GM18508 (cell line): ENCODE data around the gene OR4F17.
"Not testable (repeated sequence)": the region's sequence is repeated elsewhere in the genome, so short reads cannot be mapped to it uniquely, and the experiment has no call there.

Source experiments
- ATAC-seq: cut with Tn5 transposase; IDR thresholded peaks from one replicate; pipeline ENCODE4 v1.9.1; 2021; ENCODE audit warnings: moderate number of reproducible peaks; ENCODE audit not compliant: insufficient read depth, unreplicated experiment

OR4F17 gene

GRCh38 chr19:106804-107203 lies at the start of gene OR4F17:
OR4F17 (plus strand) TSS chr19:107104; CDS start chr19:110679, 3,575 bp downstream.
- ATAC-seq: not testable (repeated sequence)

- not testable (repeated sequence) for ATAC-seq
Observed at GRCh38 chr19:70793-71192, 36.1 kb upstream of the OR4F17 start.

GRCh38 chr19:82864-83263 lies 24.0 kb upstream of the OR4F17 start:
- ATAC-seq: not testable (repeated sequence)

GRCh38 chr19:83626-84025 lies 23.3 kb upstream of the OR4F17 start:
- ATAC-seq: not testable (repeated sequence)

- not testable (repeated sequence) for ATAC-seq
Observed at GRCh38 chr19:90678-91077, 16.2 kb upstream of the OR4F17 start.

- not testable (repeated sequence) for ATAC-seq
Observed at GRCh38 chr19:94794-95193, 12.1 kb upstream of the OR4F17 start.

- not testable (repeated sequence) for ATAC-seq
Observed at GRCh38 chr19:97647-98046, 9.3 kb upstream of the OR4F17 start.

GRCh38 chr19:120443-121140 lies 13.7 kb downstream of the OR4F17 start:
- not testable (repeated sequence) for ATAC-seq
